A549 (cell line): Measurements from ENCODE around the gene CMIP. TPM values are rescaled to one million over a fixed set of nuclear protein-coding genes. Genes with fewer than 3 reads are reported as not detected.

Experiments
- ATAC-seq, 2 experiments: fragments of 200-7000 bp in 1 of 2; fragments of >200 bp in 1 of 2; cut with Nextera tagmentation in 1 of 2; cut with Tn5 transposase in 1 of 2; 3 replicates each; pipeline versions ENCODE4 v1.8.0 to v1.9.1; 2018 to 2020; ENCODE audit warnings: mild to moderate bottlenecking in 1 of 2, moderate library complexity in 1 of 2
- CTCF ChIA-PET: fragments of 300-600 bp; sonication (Branson Sonifier 250); formaldehyde crosslinking; extraction: SDS; loops from one replicate; lab custom pipeline; 2021; ENCODE audit warnings: antibody characterized with exemption, inconsistent platforms; lab: Yijun Ruan, JAX
- POLR2A ChIA-PET: fragments of 350-600 bp; formaldehyde crosslinking; extraction: SDS; loops from one replicate; lab custom pipeline; 2021; ENCODE audit warnings: antibody characterized with exemption, inconsistent platforms; lab: Yijun Ruan, JAX
- DNase-seq, 2 experiments: peaks; one replicate each; pipeline versions ENCODE4 v3.0.0 to v3.0.0-alpha.2; 2011 to 2016; ENCODE audit warnings: low read depth in 1 of 2, low spot score in 1 of 2
- FAIRE-seq: peaks from 2 replicates; lab custom pipeline; 2011; peaks lifted over from hg19 to GRCh38; lab: Jason Lieb, UNC
- H3K27ac ChIP-seq, 2 experiments: fragments of >200 bp; sonication (Bioruptor Twin); formaldehyde crosslinking; 3 replicates each; pipeline ENCODE4 v1.5.1; 2016 to 2017
- H3K4me1 ChIP-seq: fragments of >200 bp; sonication (Bioruptor Twin); formaldehyde crosslinking; 3 replicates; pipeline ENCODE4 v1.6.1; 2016
- H3K4me2 ChIP-seq: fragments of >200 bp; sonication (Bioruptor Twin); formaldehyde crosslinking; 3 replicates; pipeline ENCODE4 v1.6.1; 2016
- H3K4me3 ChIP-seq: fragments of >200 bp; sonication (Bioruptor Twin); formaldehyde crosslinking; 3 replicates; pipeline ENCODE4 v1.5.1; 2016
- H3K9me3 ChIP-seq: fragments of >200 bp; sonication (Bioruptor Twin); formaldehyde crosslinking; 3 replicates; pipeline ENCODE4 v1.6.1; 2016
- CBX8 ChIP-seq: fragments of 200-600 bp; sonication (generic); IDR thresholded peaks from 2 replicates; pipeline ENCODE4 v1.6.1; 2016
- CHD4 ChIP-seq: fragments of 200-600 bp; sonication (generic); IDR thresholded peaks from 2 replicates; pipeline ENCODE4 v1.6.1; 2016; ENCODE audit warnings: antibody characterized with exemption, mild to moderate bottlenecking, borderline replicate concordance
- ELK1 ChIP-seq: fragments of 150-350 bp; IDR thresholded peaks from 2 replicates; pipeline ENCODE4 v1.6.1; 2014; ENCODE audit warnings: low read depth, mild to moderate bottlenecking, low read length
- ESRRA ChIP-seq: fragments of 150-350 bp; IDR thresholded peaks from 2 replicates; pipeline ENCODE4 v1.6.1; 2014; ENCODE audit warnings: mild to moderate bottlenecking, low read length, borderline replicate concordance
- FOXS1 ChIP-seq: fragments of 250-450 bp; sonication (Bioruptor Pico); IDR thresholded peaks from 2 replicates; pipeline ENCODE4 v1.5.0; 2020; ENCODE audit warnings: mild to moderate bottlenecking, moderate library complexity
- JUN ChIP-seq, 2 experiments: fragments of >200 bp; sonication (Bioruptor Twin); formaldehyde crosslinking; IDR thresholded peaks; 2 replicates in 1 of 2; 3 replicates in 1 of 2; pipeline ENCODE4 v1.6.1; 2016 to 2017
- MAFK ChIP-seq: fragments of 450-650 bp; IDR thresholded peaks from 2 replicates; pipeline ENCODE4 v1.6.1; 2014; ENCODE audit not compliant: partially characterized antibody
- RAD21 ChIP-seq, 2 experiments: fragments of >200 bp in 1 of 2; sonication (Bioruptor Twin) in 1 of 2; formaldehyde crosslinking in 1 of 2; IDR thresholded peaks in 1 of 2; conservative IDR thresholded peaks in 1 of 2; 2 replicates in 1 of 2; 3 replicates in 1 of 2; pipeline ENCODE4 v1.6.1; 2012 to 2018; ENCODE audit warnings: inconsistent platforms in 1 of 2
- RARB ChIP-seq: fragments of 250-450 bp; sonication (Bioruptor Pico); IDR thresholded peaks from 2 replicates; pipeline ENCODE4 v1.8.0; 2021; ENCODE audit warnings: mild to moderate bottlenecking, moderate library complexity
- RFX5 ChIP-seq: fragments of 450-650 bp; IDR thresholded peaks from 2 replicates; pipeline ENCODE4 v1.7.1; 2014; ENCODE audit warnings: antibody characterized with exemption, mild to moderate bottlenecking, moderate library complexity
- RNF2 ChIP-seq: fragments of 200-600 bp; sonication (generic); IDR thresholded peaks from 2 replicates; pipeline ENCODE4 v1.6.1; 2016; ENCODE audit warnings: low read depth, mild to moderate bottlenecking, antibody characterized with exemption, moderate library complexity, borderline replicate concordance
- WGBS: methylation state at CpG from one replicate; pipeline ENCODE4 v1.1.6; 2017; ENCODE audit errors: missing lambda C conversion rate; 5-methylcytosine and 5-hydroxymethylcytosine counted together
- polyA plus RNA-seq, 4 experiments: library from polyadenylated mRNA; depleted of rRNA in 3 of 4; stranded (reverse); fragments of >200 nt; fragmentation: RNase III in 1 of 4; extraction: RNeasy Plus Mini Kit Qiagen cat#74134 plus additional on column Dnase treatment in 1 of 4; gene quantifications; 2 replicates in 3 of 4; 3 replicates in 1 of 4; pipeline ENCODE4 v1.2.3, GENCODE V29; 2011 to 2017
- TF ChIP-seq, protein P1 (sequence below): fragments of 200-600 bp; sonication (generic); IDR thresholded peaks from 2 replicates; pipeline ENCODE4 v1.6.1; 2016; ENCODE audit warnings: antibody characterized with exemption, mild to moderate bottlenecking, moderate library complexity
- TF ChIP-seq, protein P2 (sequence below): fragments of 250-450 bp; sonication (Bioruptor Pico); IDR thresholded peaks from 2 replicates; pipeline ENCODE4 v1.5.0; 2020; ENCODE audit warnings: low read depth, mild to moderate bottlenecking, moderate library complexity
- TF ChIP-seq, protein P3 (sequence below): IDR thresholded peaks from 2 replicates; pipeline ENCODE4 v1.6.1; 2012
- TF ChIP-seq, protein P4 (sequence below): fragments of 250-450 bp; sonication (Bioruptor Pico); IDR thresholded peaks from 2 replicates; pipeline ENCODE4 v1.5.0; 2021; ENCODE audit warnings: mild to moderate bottlenecking, moderate library complexity, borderline replicate concordance

The CMIP gene
- polyA plus RNA-seq, 2 of the 4 experiments (the other 2 are of a cell fraction), result 21.6 to 125 TPM

GRCh38 chr16:81708266-81709015, 263.8 kb downstream of the CMIP start (continued):
- TF ChIP-seq RNF2 (no peak), MAFK (no peak), CBX8 (no peak), ELK1 (no peak), RFX5 (no peak), FOXS1 (CRISPR knock-in tag) (no peak), ESRRA (no peak), CHD4 (0 out of 2 replicates have a peak, but pooled peaks have one; percentile 41), RARB (CRISPR knock-in tag) (no peak)
- TF ChIP-seq, protein P1, sequence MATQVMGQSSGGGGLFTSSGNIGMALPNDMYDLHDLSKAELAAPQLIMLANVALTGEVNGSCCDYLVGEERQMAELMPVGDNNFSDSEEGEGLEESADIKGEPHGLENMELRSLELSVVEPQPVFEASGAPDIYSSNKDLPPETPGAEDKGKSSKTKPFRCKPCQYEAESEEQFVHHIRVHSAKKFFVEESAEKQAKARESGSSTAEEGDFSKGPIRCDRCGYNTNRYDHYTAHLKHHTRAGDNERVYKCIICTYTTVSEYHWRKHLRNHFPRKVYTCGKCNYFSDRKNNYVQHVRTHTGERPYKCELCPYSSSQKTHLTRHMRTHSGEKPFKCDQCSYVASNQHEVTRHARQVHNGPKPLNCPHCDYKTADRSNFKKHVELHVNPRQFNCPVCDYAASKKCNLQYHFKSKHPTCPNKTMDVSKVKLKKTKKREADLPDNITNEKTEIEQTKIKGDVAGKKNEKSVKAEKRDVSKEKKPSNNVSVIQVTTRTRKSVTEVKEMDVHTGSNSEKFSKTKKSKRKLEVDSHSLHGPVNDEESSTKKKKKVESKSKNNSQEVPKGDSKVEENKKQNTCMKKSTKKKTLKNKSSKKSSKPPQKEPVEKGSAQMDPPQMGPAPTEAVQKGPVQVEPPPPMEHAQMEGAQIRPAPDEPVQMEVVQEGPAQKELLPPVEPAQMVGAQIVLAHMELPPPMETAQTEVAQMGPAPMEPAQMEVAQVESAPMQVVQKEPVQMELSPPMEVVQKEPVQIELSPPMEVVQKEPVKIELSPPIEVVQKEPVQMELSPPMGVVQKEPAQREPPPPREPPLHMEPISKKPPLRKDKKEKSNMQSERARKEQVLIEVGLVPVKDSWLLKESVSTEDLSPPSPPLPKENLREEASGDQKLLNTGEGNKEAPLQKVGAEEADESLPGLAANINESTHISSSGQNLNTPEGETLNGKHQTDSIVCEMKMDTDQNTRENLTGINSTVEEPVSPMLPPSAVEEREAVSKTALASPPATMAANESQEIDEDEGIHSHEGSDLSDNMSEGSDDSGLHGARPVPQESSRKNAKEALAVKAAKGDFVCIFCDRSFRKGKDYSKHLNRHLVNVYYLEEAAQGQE, result no peak
- TF ChIP-seq, protein P2, sequence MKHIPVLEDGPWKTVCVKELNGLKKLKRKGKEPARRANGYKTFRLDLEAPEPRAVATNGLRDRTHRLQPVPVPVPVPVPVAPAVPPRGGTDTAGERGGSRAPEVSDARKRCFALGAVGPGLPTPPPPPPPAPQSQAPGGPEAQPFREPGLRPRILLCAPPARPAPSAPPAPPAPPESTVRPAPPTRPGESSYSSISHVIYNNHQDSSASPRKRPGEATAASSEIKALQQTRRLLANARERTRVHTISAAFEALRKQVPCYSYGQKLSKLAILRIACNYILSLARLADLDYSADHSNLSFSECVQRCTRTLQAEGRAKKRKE (CRISPR knock-in tag), result no peak
- TF ChIP-seq, protein P3, sequence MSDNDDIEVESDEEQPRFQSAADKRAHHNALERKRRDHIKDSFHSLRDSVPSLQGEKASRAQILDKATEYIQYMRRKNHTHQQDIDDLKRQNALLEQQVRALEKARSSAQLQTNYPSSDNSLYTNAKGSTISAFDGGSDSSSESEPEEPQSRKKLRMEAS, result peak; percentile 7; the same call in 1 of the 2 replicates
- TF ChIP-seq, protein P4, sequence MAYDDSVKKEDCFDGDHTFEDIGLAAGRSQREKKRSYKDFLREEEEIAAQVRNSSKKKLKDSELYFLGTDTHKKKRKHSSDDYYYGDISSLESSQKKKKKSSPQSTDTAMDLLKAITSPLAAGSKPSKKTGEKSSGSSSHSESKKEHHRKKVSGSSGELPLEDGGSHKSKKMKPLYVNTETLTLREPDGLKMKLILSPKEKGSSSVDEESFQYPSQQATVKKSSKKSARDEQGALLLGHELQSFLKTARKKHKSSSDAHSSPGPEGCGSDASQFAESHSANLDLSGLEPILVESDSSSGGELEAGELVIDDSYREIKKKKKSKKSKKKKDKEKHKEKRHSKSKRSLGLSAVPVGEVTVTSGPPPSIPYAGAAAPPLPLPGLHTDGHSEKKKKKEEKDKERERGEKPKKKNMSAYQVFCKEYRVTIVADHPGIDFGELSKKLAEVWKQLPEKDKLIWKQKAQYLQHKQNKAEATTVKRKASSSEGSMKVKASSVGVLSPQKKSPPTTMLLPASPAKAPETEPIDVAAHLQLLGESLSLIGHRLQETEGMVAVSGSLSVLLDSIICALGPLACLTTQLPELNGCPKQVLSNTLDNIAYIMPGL (CRISPR knock-in tag), result no peak

DNA sequence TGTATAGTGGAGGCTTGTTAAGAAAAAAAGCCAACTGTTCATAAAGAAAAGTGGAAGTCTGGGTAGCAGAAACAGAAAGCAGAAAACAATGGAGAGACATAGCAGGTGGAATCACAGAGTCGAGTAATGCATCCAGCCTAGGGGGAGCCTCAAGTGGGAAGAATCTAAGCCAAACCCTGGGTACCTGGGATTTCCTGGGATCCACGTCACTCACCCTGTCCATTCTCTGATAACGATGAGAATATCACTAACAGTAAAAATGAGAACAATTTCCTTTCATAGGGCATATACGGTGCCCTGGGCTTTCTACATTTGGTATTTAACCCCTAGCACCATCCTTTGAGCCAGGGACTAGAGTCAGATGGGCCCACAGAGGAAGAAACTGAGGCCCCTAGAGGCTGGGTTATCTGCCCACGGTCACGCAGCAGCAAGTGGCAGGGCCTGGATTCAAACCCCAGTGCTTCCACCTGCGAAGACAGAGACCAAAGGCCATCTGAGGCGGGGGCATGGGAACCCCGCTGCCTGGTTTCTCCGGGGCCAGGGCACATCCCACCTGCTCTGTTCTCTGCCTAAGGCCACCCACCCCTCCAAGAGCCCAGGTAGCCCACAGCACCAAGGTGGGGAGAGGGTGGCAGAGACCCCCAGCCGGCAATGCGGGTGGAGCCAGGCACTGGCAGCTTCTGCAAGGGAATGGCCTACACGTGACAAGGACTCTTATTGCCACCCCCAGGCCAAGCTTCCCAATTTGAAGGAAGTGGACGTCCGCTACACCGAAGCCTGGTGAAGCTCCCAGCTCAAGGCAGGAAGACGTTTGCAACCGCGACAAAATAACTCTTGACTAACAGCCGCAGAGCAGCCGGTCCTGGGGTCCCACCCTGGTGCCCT, 264.6 kb downstream of the CMIP start:
- TF ChIP-seq JUN (IDR thresholded peaks at IDR 0.05) (0 out of 5 replicates have a peak, but pooled peaks of 1 of the 2 experiments have one; percentile 53), RAD21 (conservative IDR thresholded peaks at IDR 0.05 in 1 of 2, IDR thresholded peaks at IDR 0.05 in 1 of 2) (no peak)
- DNase-seq (no peak), ATAC-seq (no peak), FAIRE-seq (no peak)
- ChIA-PET POLR2A (no interaction called here), CTCF (interaction anchor here (0.6 to 4.5 kb wide), 3 partner anchors 12 to 349 kb away, joined by 4 to 27 read pairs (median 8); no protein-coding TSS in a partner anchor)
- WGBS, result 79% methylated on average over 17 of the region's 21 CpGs
- peak overlapping the region; percentile 94 to 97 for H3K27ac ChIP-seq
- peak overlapping the region; percentile 70 for H3K4me2 ChIP-seq
- H3K4me3 ChIP-seq, result no peak overlapping the region
- no peaks in the 10 kb centered on the region for H3K9me3 ChIP-seq
- H3K4me1 ChIP-seq, result peaks cover 88% of the 10 kb centered on the region
